GM12878 (cell line): ENCODE measurements around the gene REPIN1. TPM values are rescaled to one million over a fixed set of nuclear protein-coding genes. Genes with fewer than 3 reads are reported as not detected.

ENCODE experiments used
- ATAC-seq: fragments of 200-7000 bp; cut with Tn5 transposase; 3 replicates; pipeline ENCODE4 v1.9.1; 2020; ENCODE audit warnings: mild to moderate bottlenecking, moderate library complexity
- BruUV-seq: library from RNA; stranded (reverse); fragments of 400-500 nt; replicated peaks from 2 replicates; lab custom pipeline; 2021; lab: Mats Ljungman, UMichigan
- CTCF ChIA-PET: fragments of 300-600 bp; sonication (Branson Sonifier 250); formaldehyde crosslinking; extraction: SDS; loops from one replicate; lab custom pipeline; 2021; ENCODE audit warnings: inconsistent platforms; lab: Yijun Ruan, JAX
- POLR2A ChIA-PET: fragments of 350-600 bp; formaldehyde crosslinking; extraction: SDS; loops from one replicate; lab custom pipeline; 2021; ENCODE audit warnings: inconsistent platforms; lab: Charles Lee
- RAD21 ChIA-PET: fragments of 300-600 bp; sonication (Branson Sonifier 250); formaldehyde crosslinking; loops from one replicate; lab custom pipeline; 2023; ENCODE audit warnings: antibody characterized with exemption; ENCODE audit not compliant: unreplicated experiment; lab: Charles Lee
- SMC1A ChIA-PET: fragments of 300-600 bp; sonication (Branson Sonifier 250); formaldehyde crosslinking; loops from one replicate; lab custom pipeline; 2023; ENCODE audit not compliant: unreplicated experiment, uncharacterized antibody; lab: Charles Lee
- DNase-seq: peaks from one replicate; pipeline ENCODE4 v3.0.0-alpha.2; 2011; ENCODE audit warnings: low read depth, low spot score
- FAIRE-seq: peaks from 3 replicates; lab custom pipeline; 2011; peaks lifted over from hg19 to GRCh38; lab: Jason Lieb, UNC
- H2AFZ ChIP-seq: 2 replicates; pipeline ENCODE4 v1.6.0; 2011; ENCODE audit warnings: low read depth, low read length, control low read depth; ENCODE audit not compliant: control insufficient read depth
- H3K27ac ChIP-seq: 2 replicates; pipeline ENCODE4 v1.5.1; 2011; ENCODE audit warnings: control low read depth; ENCODE audit not compliant: control insufficient read depth, insufficient read depth
- H3K27me3 ChIP-seq, 2 experiments: replicated peaks in 1 of 2; 2 replicates each; pipeline versions ENCODE4 v1.6.0 to v1.6.1; 2011; ENCODE audit warnings: low read length in 1 of 2; ENCODE audit not compliant: control insufficient read depth in 2 of 2, insufficient read depth in 2 of 2
- H3K36me3 ChIP-seq, 2 experiments: 2 replicates each; pipeline ENCODE4 v1.5.1; 2011; ENCODE audit warnings: low read length in 1 of 2; ENCODE audit not compliant: control insufficient read depth in 2 of 2, insufficient read depth in 2 of 2
- H3K4me1 ChIP-seq: 2 replicates; pipeline ENCODE4 v1.6.1; 2011; ENCODE audit warnings: mild to moderate bottlenecking, low read length, moderate library complexity, mixed read lengths; ENCODE audit not compliant: control insufficient read depth, insufficient read depth
- H3K4me2 ChIP-seq: 2 replicates; pipeline ENCODE4 v1.6.0; 2011; ENCODE audit warnings: control low read depth; ENCODE audit not compliant: control insufficient read depth, insufficient read depth
- H3K4me3 ChIP-seq: fragments of 200-600 bp; sonication (generic); 2 replicates; pipeline ENCODE4 v1.5.1; 2016
- H3K79me2 ChIP-seq: 2 replicates; pipeline ENCODE4 v1.6.0; 2011; ENCODE audit warnings: low read length; ENCODE audit not compliant: control insufficient read depth, insufficient read depth
- H3K9ac ChIP-seq: 2 replicates; pipeline ENCODE4 v1.8.0; 2011; ENCODE audit warnings: low read length, control low read depth, mixed read lengths; ENCODE audit not compliant: control insufficient read depth, insufficient read depth
- H3K9me3 ChIP-seq: replicated peaks from 3 replicates; pipeline ENCODE4 v1.5.1; 2011; ENCODE audit warnings: mild to moderate bottlenecking, low read length; ENCODE audit not compliant: control insufficient read depth, insufficient read depth
- H4K20me1 ChIP-seq: 2 replicates; pipeline ENCODE4 v1.6.0; 2011; ENCODE audit not compliant: control insufficient read depth, insufficient read depth
- BHLHE40 ChIP-seq, 2 experiments: fragments of 450-650 bp in 1 of 2; IDR thresholded peaks; 2 replicates each; pipeline ENCODE4 v1.6.1; 2011 to 2017; ENCODE audit warnings: low read depth in 2 of 2, borderline replicate concordance in 1 of 2, improper control_type of control experiment in 1 of 2, low read length in 1 of 2, mild to moderate bottlenecking in 1 of 2
- BMI1 ChIP-seq: fragments of 450-650 bp; IDR thresholded peaks from 2 replicates; pipeline ENCODE4 v1.6.1; 2016; ENCODE audit warnings: mild to moderate bottlenecking, moderate library complexity, borderline replicate concordance
- BRCA1 ChIP-seq: IDR thresholded peaks from 2 replicates; pipeline ENCODE4 v1.6.1; 2011; ENCODE audit warnings: low read depth, low read length, improper control_type of control experiment
- CHD4 ChIP-seq: fragments of 200-600 bp; sonication (generic); IDR thresholded peaks from 2 replicates; pipeline ENCODE4 v1.6.1; 2016; ENCODE audit warnings: mild to moderate bottlenecking
- ESRRA ChIP-seq: IDR thresholded peaks from 2 replicates; pipeline ENCODE4 v1.6.1; 2012; ENCODE audit warnings: mild to moderate bottlenecking, low read length, improper control_type of control experiment
- FOS ChIP-seq: IDR thresholded peaks from 3 replicates; pipeline ENCODE4 v1.6.1; 2011; ENCODE audit warnings: borderline replicate concordance; ENCODE audit not compliant: insufficient read length; ENCODE audit errors: extremely low read depth
- FOXK2 ChIP-seq: fragments of 450-650 bp; IDR thresholded peaks from 2 replicates; pipeline ENCODE4 v1.6.1; 2017; ENCODE audit warnings: mild to moderate bottlenecking, moderate library complexity
- JUNB ChIP-seq: IDR thresholded peaks from 2 replicates; pipeline ENCODE4 v1.6.1; 2016; ENCODE audit warnings: antibody characterized with exemption, mild to moderate bottlenecking
- KLF5 ChIP-seq: fragments of 450-650 bp; IDR thresholded peaks from 2 replicates; pipeline ENCODE4 v1.6.1; 2014; ENCODE audit warnings: mild to moderate bottlenecking; ENCODE audit not compliant: partially characterized antibody
- MEF2A ChIP-seq: IDR thresholded peaks from 2 replicates; pipeline ENCODE4 v1.6.1; 2011; ENCODE audit warnings: low read depth, mild to moderate bottlenecking, low read length, moderate library complexity; ENCODE audit not compliant: insufficient read depth
- POLR2AphosphoS2 ChIP-seq: IDR thresholded peaks from 2 replicates; pipeline ENCODE4 v1.6.1; 2011; ENCODE audit warnings: low read depth, mild to moderate bottlenecking, low read length, improper control_type of control experiment, moderate library complexity
- POLR2AphosphoS5 ChIP-seq: IDR thresholded peaks from 2 replicates; pipeline ENCODE4 v1.6.1; 2011; ENCODE audit warnings: mild to moderate bottlenecking, low read length, inconsistent platforms
- RCOR1 ChIP-seq: conservative IDR thresholded peaks from 2 replicates; pipeline ENCODE4 v1.6.1; 2012; ENCODE audit warnings: low read depth, low read length, improper control_type of control experiment
- RELA ChIP-seq: fragments of 450-650 bp; IDR thresholded peaks from 2 replicates; pipeline ENCODE4 v1.8.0; 2014; ENCODE audit warnings: borderline replicate concordance; ENCODE audit not compliant: partially characterized antibody
- SIX5 ChIP-seq: IDR thresholded peaks from 2 replicates; pipeline ENCODE4 v1.6.1; 2011; ENCODE audit warnings: mild to moderate bottlenecking, low read depth, low read length, moderate library complexity; ENCODE audit not compliant: severe bottlenecking
- TARDBP ChIP-seq: IDR thresholded peaks from 2 replicates; pipeline ENCODE4 v1.6.1; 2016; ENCODE audit warnings: borderline replicate concordance
- ZNF217 ChIP-seq: fragments of 450-650 bp; IDR thresholded peaks from 2 replicates; pipeline ENCODE4 v1.6.1; 2017; ENCODE audit warnings: antibody characterized with exemption, mild to moderate bottlenecking
- ZNF24 ChIP-seq: fragments of 450-650 bp; IDR thresholded peaks from 2 replicates; pipeline ENCODE4 v1.6.1; 2017; ENCODE audit warnings: antibody characterized with exemption, mild to moderate bottlenecking
- ZNF384 ChIP-seq: IDR thresholded peaks from 2 replicates; pipeline ENCODE4 v1.6.1; 2012; ENCODE audit warnings: low read depth, mild to moderate bottlenecking, low read length, improper control_type of control experiment, borderline replicate concordance
- ZNF622 ChIP-seq: fragments of 450-650 bp; IDR thresholded peaks from 2 replicates; pipeline ENCODE4 v1.6.1; 2017; ENCODE audit warnings: mild to moderate bottlenecking, inconsistent platforms
- WGBS: methylation state at CpG from one replicate; pipeline ENCODE4 v1.1.6; 2016; ENCODE audit warnings: low lambda C conversion rate; ENCODE audit not compliant: insufficient replicate concordance, insufficient coverage; ENCODE audit errors: missing lambda C conversion rate; 5-methylcytosine and 5-hydroxymethylcytosine counted together
- in situ Hi-C: fragments of 300-500 bp; cut with MboI; formaldehyde crosslinking; loops from 9 replicates; pipeline ENCODE4 v1.14.3; 2018; ENCODE audit warnings: mixed read lengths
- intact Hi-C: fragments of 100-400 bp; cut with micrococcal nuclease; formaldehyde crosslinking; loops from one replicate; pipeline ENCODE4 v1.14.2; 2022; ENCODE audit not compliant: unreplicated experiment
- polyA plus RNA-seq, 11 experiments: library from polyadenylated mRNA; depleted of rRNA in 4 of 11; unstranded in 6 of 11; stranded (reverse) in 5 of 11; fragments of >200 nt; fragmentation: Nextera tagmentation in 4 of 11; fragmentation: Illumina TruSeq in 1 of 11; extraction: Ambion mirVana in 4 of 11; extraction: Trizol in 1 of 11; gene quantifications; 1 replicate in 1 of 11; 2 replicates in 10 of 11; pipeline versions ENCODE4 v1.2.1 to v1.2.3, GENCODE V29; 2011 to 2016; ENCODE audit warnings: inconsistent platforms in 2 of 11, missing spikeins in 2 of 11, low read depth in 1 of 11
- total RNA-seq, 4 experiments: library from RNA; depleted of rRNA in 3 of 4; stranded (reverse); fragments of >200 nt in 3 of 4; fragmentation: Illumina TruSeq in 1 of 4; extraction: Trizol in 1 of 4; gene quantifications; 2 replicates each; pipeline versions ENCODE4 v1.2.1 to v1.2.3, GENCODE V29; 2013 to 2021

The REPIN1 gene
- total and polyA plus RNA-seq, 10 of the 15 experiments (the other 5 are each of a cell fraction or from before 2014, with no cell fraction given) = 5.1 to 172 (median 76.9) TPM

DNA sequence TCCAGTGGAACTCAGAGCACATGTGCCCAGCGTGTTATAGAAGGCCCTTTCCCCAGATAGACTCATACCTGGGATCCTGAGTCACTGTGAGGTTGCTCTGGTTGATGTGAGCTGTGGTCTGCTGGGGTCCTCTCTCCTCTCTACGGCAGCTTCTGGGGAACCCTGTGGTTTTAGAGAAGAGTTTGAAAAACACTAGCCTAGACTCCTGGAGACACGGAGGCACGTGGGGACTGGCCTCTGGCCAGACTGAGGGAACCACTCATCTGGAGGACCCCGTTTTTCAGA lies 20.9 kb downstream of the REPIN1 start:
- no peak for DNase-seq
- CTCF ChIA-PET = no interaction called here

DNA sequence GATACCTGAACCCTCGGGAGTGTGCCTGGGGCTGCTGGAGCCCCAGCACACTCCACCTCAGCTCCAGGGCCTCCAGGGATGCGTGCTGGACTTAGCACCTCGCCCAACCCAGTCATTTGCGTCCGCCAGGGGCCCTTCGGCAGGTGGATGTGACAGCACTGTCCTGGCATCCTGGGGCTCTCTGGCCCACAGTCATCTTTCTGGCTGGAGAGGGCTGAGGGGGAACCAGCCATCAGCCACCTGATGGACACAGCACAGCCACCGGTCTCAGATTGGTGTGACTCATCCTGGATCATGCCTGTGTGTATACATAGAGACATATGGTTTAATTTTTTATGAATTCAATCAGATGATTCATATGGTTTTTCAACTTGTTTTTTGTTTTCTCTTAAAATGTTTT lies 21.6 kb downstream of the REPIN1 start:
- no TSS peak for BruUV-seq
- Histone ChIP-seq H3K4me2 (no peak overlapping the region), H3K9ac (no peak overlapping the region), H3K36me3 (peaks cover 6 to 12% of the 10 kb centered on the region in 2 experiments; a peak in 3 of 4 replicates), H3K79me2 (peaks cover 2% of the 10 kb centered on the region), H3K27me3 (no peaks in the 10 kb centered on the region)
- ChIA-PET RAD21 (no interaction called here), POLR2A (no interaction called here), SMC1A (no interaction called here)
- in situ Hi-C loops = no loop called here
- ATAC-seq = no peak
- no peak for FAIRE-seq
- no peak for DNase-seq
- TF ChIP-seq ZNF384 (no peak), ZNF24 (no peak), JUNB (no peak), FOS (no peak)
- TF ChIP-seq, all 136 proteins: peak for 0
- Histone ChIP-seq H3K4me3 (no peak overlapping the region), H3K9me3 (no peaks in the 10 kb centered on the region), H4K20me1 (no peaks in the 10 kb centered on the region; the same call in 1 of the 2 replicates), H3K27ac (no peak overlapping the region), H3K4me1 (peaks cover 6% of the 10 kb centered on the region), H2AFZ (no peak overlapping the region)
- CTCF ChIA-PET = no interaction called here
- WGBS = 96% methylated on average over 7 of the region's 7 CpGs
- intact Hi-C loops = no loop called here

More for the DNA sequence above, 20.9 kb downstream of the REPIN1 start:
- Histone ChIP-seq H3K4me3 (no peak overlapping the region), H4K20me1 (no peaks in the 10 kb centered on the region; the same call in 1 of the 2 replicates), H2AFZ (no peak overlapping the region), H3K27me3 (no peaks in the 10 kb centered on the region), H3K79me2 (peaks cover 4% of the 10 kb centered on the region), H3K9me3 (no peaks in the 10 kb centered on the region)
- ATAC-seq = no peak
- POLR2A ChIA-PET = no interaction called here
- in situ Hi-C loops (no loop called here), intact Hi-C loops (no loop called here)
- no peak for TF ChIP-seq BHLHE40 (IDR thresholded peaks at IDR 0.05; ENCODE audit: borderline replicate concordance in 1 of 2, low read depth in 2 of 2, low read length in 1 of 2)
- TF ChIP-seq BRCA1 = no peak
- no peak for TF ChIP-seq POLR2AphosphoS5
- no peak for TF ChIP-seq SIX5
- no peak for TF ChIP-seq ZNF217
- no peak for TF ChIP-seq KLF5
- no peak for TF ChIP-seq POLR2AphosphoS2
- TF ChIP-seq CHD4 = no peak
- no peak for TF ChIP-seq TARDBP
- no peak for TF ChIP-seq ESRRA
- TF ChIP-seq RCOR1 = no peak
- TF ChIP-seq ZNF622 = no peak
- TF ChIP-seq MEF2A = no peak
- TF ChIP-seq RELA = no peak
- no peak for TF ChIP-seq FOS
- TF ChIP-seq BMI1 = no peak
- TF ChIP-seq FOXK2 = no peak
- TF ChIP-seq, all 136 proteins: peak for 0
- WGBS = 73% methylated on average over 5 of the region's 5 CpGs
- RAD21 ChIA-PET = no interaction called here
- peaks cover 11% of the 10 kb centered on the region for H3K4me1 ChIP-seq
- SMC1A ChIA-PET = no interaction called here
- H3K27ac ChIP-seq = no peak overlapping the region
- H3K36me3 ChIP-seq = peaks cover 6 to 12% of the 10 kb centered on the region in 2 experiments; a peak in 3 of 4 replicates
- H3K9ac ChIP-seq = no peak overlapping the region
- no TSS peak for BruUV-seq
- no peak for FAIRE-seq
- H3K4me2 ChIP-seq = no peak overlapping the region
